Tibial nerve (tissue), 4 donors: ENCODE results near the gene NKTR. TPM values are rescaled to one million over a fixed set of nuclear protein-coding genes. Genes with fewer than 3 reads are reported as not detected.
A peak's percentile ranks its signal among the peaks of the same experiment; 100 is the strongest.

Experiments used
- DNase-seq, 2 donors: peaks; one replicate each; pipeline ENCODE4 v3.0.0-alpha.2; 2019; ENCODE audit warnings: low spot score in 2 of 2
- H3K27ac ChIP-seq, 4 donors: fragments of 200-600 bp; sonication (generic) in 3 of 4; one replicate each; pipeline ENCODE4 v1.5.1; 2017 to 2019; ENCODE audit warnings: mild to moderate bottlenecking in 1 of 4
- H3K27me3 ChIP-seq, 2 donors: fragments of 200-600 bp; sonication (generic) in 1 of 2; one replicate each; pipeline versions ENCODE4 v1.5.1 to v1.6.0; 2017 to 2019
- H3K36me3 ChIP-seq, 3 donors: fragments of 200-600 bp; sonication (generic); one replicate each; pipeline ENCODE4 v1.5.1; 2018 to 2019
- H3K4me1 ChIP-seq, 4 donors: fragments of 200-600 bp; sonication (generic) in 3 of 4; one replicate each; pipeline ENCODE4 v1.5.1; 2017 to 2019
- H3K4me3 ChIP-seq, 4 donors: fragments of 200-600 bp; sonication (generic) in 3 of 4; one replicate each; pipeline ENCODE4 v1.5.1; 2017 to 2019; ENCODE audit warnings: mild to moderate bottlenecking in 1 of 4, moderate library complexity in 1 of 4
- H3K9me3 ChIP-seq, 4 donors: fragments of 200-600 bp; sonication (generic) in 3 of 4; one replicate each; pipeline ENCODE4 v1.5.1; 2017 to 2019
- CTCF ChIP-seq, 5 experiments: fragments of 200-600 bp in 3 of 5; fragments of 450-650 bp in 2 of 5; sonication (generic) in 3 of 5; IDR thresholded peaks; one replicate each; pipeline ENCODE4 v1.5.1; 2016 to 2019; ENCODE audit warnings: antibody characterized with exemption in 5 of 5, mild to moderate bottlenecking in 3 of 5, moderate library complexity in 2 of 5
- EP300 ChIP-seq, 2 donors: sonication (generic); formaldehyde crosslinking; IDR thresholded peaks; one replicate each; pipeline ENCODE4 v1.6.1; 2017; ENCODE audit warnings: antibody characterized with exemption in 2 of 2, mild to moderate bottlenecking in 1 of 2
- POLR2A ChIP-seq, 2 donors: fragments of 450-650 bp; IDR thresholded peaks; one replicate each; pipeline ENCODE4 v1.6.1; 2017; ENCODE audit warnings: antibody characterized with exemption in 2 of 2, mild to moderate bottlenecking in 2 of 2, moderate library complexity in 2 of 2
- WGBS, 2 donors: methylation state at CpG; one replicate each; pipeline ENCODE4 v1.1.5; 2018; 5-methylcytosine and 5-hydroxymethylcytosine counted together
- total RNA-seq, 4 donors: library from RNA; depleted of rRNA; stranded (reverse); fragments of >200 nt; gene quantifications; one replicate each; pipeline ENCODE4 v1.1.0, GENCODE V29; 2016

The NKTR gene
- total RNA-seq, 4 donors from 2014 or later, result 122 to 175 (median 146) TPM

- TF ChIP-seq EP300 (IDR thresholded peaks at IDR 0.05), result peak in 1 of 2 donors; percentile 64
- TF ChIP-seq POLR2A (IDR thresholded peaks at IDR 0.05), result no peak
- no peak for TF ChIP-seq CTCF (IDR thresholded peaks at IDR 0.05)
- Histone ChIP-seq H3K27me3 (peaks cover 0 to 3% of the 10 kb centered on the region in 2 donors), H3K9me3 (no peaks in the 10 kb centered on the region), H3K36me3 (no peaks in the 10 kb centered on the region), H3K27ac (peak overlapping the region in 3 of 4 donors; percentile 60 to 87 (median 83)), H3K4me1 (peaks cover 0 to 30% (median 10%) of the 10 kb centered on the region in 4 donors), H3K4me3 (no peak overlapping the region)
- 50 to 51% methylated on average over 10 of the region's 10 CpGs for WGBS, 2 donors
- DNase-seq, result peak; percentile 45
Observed at GRCh38 chr3:42683875-42684598, 83.6 kb downstream of the NKTR start.

DNA sequence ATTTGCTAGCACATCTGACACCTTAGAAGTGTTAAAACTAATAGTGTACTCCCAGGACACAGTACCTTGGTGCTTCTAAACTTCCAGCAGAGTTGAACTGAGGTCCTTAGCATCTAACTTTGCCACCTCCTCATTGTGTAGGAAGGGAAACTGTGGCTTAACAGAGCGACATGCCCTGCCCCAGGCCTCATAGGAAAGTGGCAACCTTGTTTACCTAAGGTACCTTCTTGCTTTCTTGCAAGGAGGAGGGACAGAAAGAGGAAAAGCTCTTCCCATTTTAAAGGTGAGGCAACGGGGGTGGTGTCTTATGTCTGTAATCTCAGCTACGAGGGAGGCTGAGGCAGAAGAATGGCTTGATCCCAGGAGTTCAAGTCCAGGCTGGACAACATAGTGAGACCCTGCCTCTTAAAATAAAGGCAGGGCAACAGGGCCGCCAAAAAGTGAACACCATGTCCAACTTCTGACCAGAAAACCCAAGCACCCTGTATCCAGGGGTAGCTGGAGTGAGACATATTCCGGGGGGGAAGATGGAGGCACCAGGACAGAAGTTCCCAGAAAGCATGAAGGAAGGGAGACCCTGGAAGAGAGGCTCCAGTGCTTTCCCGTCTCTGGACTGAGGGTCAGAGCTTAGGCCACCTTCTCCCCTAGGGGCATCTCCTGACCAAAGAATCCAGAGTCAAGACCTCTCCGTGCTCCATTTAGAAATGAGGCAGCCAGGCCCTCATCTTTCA lies 84.3 kb downstream of the NKTR start:
- Histone ChIP-seq H3K27ac (peak overlapping the region in 3 of 4 donors; percentile 55 to 83 (median 78)), H3K36me3 (no peaks in the 10 kb centered on the region), H3K27me3 (peaks cover 0 to 3% of the 10 kb centered on the region in 2 donors), H3K4me1 (peaks cover 0 to 30% (median 10%) of the 10 kb centered on the region in 4 donors), H3K4me3 (no peak overlapping the region), H3K9me3 (no peaks in the 10 kb centered on the region)
- TF ChIP-seq POLR2A (IDR thresholded peaks at IDR 0.05), result no peak
- TF ChIP-seq CTCF (IDR thresholded peaks at IDR 0.05), result no peak
- TF ChIP-seq EP300 (IDR thresholded peaks at IDR 0.05), result no peak
- 82 to 90% methylated on average over 6 to 7 of the region's 7 CpGs for WGBS, 2 donors
- no peak for DNase-seq

- Histone ChIP-seq H3K27me3 (peaks cover 0 to 3% of the 10 kb centered on the region in 2 donors), H3K4me1 (peaks cover 0 to 30% (median 10%) of the 10 kb centered on the region in 4 donors), H3K4me3 (peak within 1 kb of the TSS in 2 of 4 donors; percentile 12 to 37), H3K36me3 (no peaks in the 10 kb centered on the region), H3K27ac (peak within 1 kb of the TSS in 3 of 4 donors; percentile 55 to 83 (median 78)), H3K9me3 (no peaks in the 10 kb centered on the region)
- WGBS, 2 donors, result 51 to 68% methylated on average over 6 to 28 of the region's 34 CpGs
- no peak for DNase-seq
- TF ChIP-seq POLR2A (IDR thresholded peaks at IDR 0.05), result no peak
- TF ChIP-seq EP300 (IDR thresholded peaks at IDR 0.05), result no peak
- no peak for TF ChIP-seq CTCF (IDR thresholded peaks at IDR 0.05)
Observed at GRCh38 chr3:42685363-42685881, 84.9 kb downstream of the NKTR start, which contains the start of gene KLHL40. TSS of gene KLHL40 (plus strand) at chr3:42685537. CDS start at chr3:42685619, 82 bp downstream.

DNA sequence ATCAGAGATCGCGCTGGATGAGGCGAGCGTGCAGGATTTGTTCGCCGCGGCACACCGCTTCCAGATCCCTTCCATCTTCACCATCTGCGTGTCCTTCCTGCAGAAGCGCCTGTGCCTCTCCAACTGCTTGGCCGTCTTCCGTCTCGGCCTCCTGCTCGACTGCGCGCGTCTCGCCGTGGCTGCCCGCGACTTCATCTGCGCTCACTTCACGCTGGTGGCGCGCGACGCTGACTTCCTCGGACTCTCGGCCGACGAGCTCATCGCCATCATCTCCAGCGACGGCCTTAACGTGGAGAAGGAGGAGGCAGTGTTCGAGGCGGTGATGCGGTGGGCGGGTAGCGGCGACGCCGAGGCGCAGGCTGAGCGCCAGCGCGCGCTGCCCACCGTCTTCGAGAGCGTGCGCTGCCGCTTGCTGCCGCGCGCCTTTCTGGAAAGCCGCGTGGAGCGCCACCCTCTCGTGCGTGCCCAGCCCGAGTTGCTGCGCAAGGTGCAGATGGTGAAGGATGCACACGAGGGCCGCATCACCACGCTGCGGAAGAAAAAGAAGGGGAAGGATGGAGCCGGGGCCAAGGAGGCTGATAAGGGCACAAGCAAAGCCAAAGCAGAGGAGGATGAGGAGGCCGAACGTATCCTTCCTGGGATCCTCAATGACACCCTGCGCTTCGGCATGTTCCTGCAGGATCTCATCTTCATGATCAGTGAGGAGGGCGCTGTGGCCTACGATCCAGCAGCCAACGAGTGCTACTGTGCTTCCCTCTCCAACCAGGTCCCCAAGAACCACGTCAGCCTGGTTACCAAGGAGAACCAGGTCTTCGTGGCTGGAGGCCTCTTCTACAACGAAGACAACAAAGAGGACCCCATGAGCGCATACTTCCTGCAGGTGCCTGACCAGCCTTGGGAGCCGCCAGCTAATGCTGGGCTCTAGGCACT lies 85.7 kb downstream of the NKTR start:
- H3K27ac ChIP-seq, result peak overlapping the region in 1 of 4 donors; percentile 83

More for the DNA sequence above, 85.7 kb downstream of the NKTR start:
- no peaks in the 10 kb centered on the region for H3K36me3 ChIP-seq
- 48 to 49% methylated on average over 72 to 80 of the region's 80 CpGs for WGBS, 2 donors
- DNase-seq, result no peak
- peaks cover 0 to 30% (median 10%) of the 10 kb centered on the region in 4 donors for H3K4me1 ChIP-seq
- H3K27me3 ChIP-seq, result peaks cover 0 to 3% of the 10 kb centered on the region in 2 donors
- H3K9me3 ChIP-seq, result no peaks in the 10 kb centered on the region
- peak overlapping the region in 2 of 4 donors; percentile 12 to 37 for H3K4me3 ChIP-seq
- no peak for TF ChIP-seq EP300 (IDR thresholded peaks at IDR 0.05)
- TF ChIP-seq POLR2A (IDR thresholded peaks at IDR 0.05), result no peak
- no peak for TF ChIP-seq CTCF (IDR thresholded peaks at IDR 0.05)
